Muscle layer of duodenum (tissue), 2 donors: ENCODE measurements around the gene SPP1.
"Not testable (repeated sequence)": the region's sequence is repeated elsewhere in the genome, so short reads cannot be mapped to it uniquely, and the experiment has no call there.

Source experiments
- H3K27ac ChIP-seq: one replicate; pipeline ENCODE4 v1.7.0; 2013; ENCODE audit warnings: mild to moderate bottlenecking, low read length
- H3K27me3 ChIP-seq: one replicate; pipeline ENCODE4 v1.7.0; 2013; ENCODE audit warnings: low read depth, mild to moderate bottlenecking, control low read depth, low read length
- H3K36me3 ChIP-seq, 2 donors: one replicate each; pipeline ENCODE4 v1.7.0; 2013; ENCODE audit warnings: low read length in 2 of 2, control low read depth in 1 of 2, mild to moderate bottlenecking in 1 of 2; ENCODE audit not compliant: insufficient read depth in 2 of 2, control insufficient read depth in 1 of 2
- H3K4me1 ChIP-seq, 2 donors: one replicate each; pipeline ENCODE4 v1.7.0; 2013; ENCODE audit warnings: low read length in 2 of 2, mild to moderate bottlenecking in 2 of 2, control low read depth in 1 of 2, moderate library complexity in 1 of 2; ENCODE audit not compliant: insufficient read depth in 2 of 2, control insufficient read depth in 1 of 2
- H3K4me3 ChIP-seq, 2 donors: one replicate each; pipeline ENCODE4 v1.7.0; 2013; ENCODE audit warnings: low read length in 2 of 2, low read depth in 1 of 2, mild to moderate bottlenecking in 1 of 2
- H3K9me3 ChIP-seq, 2 donors: one replicate each; pipeline ENCODE4 v1.7.0; 2013; ENCODE audit warnings: low read length in 2 of 2, control low read depth in 1 of 2, mild to moderate bottlenecking in 1 of 2; ENCODE audit not compliant: control insufficient read depth in 1 of 2
- donor health status: healthy.

SPP1 gene

DNA sequence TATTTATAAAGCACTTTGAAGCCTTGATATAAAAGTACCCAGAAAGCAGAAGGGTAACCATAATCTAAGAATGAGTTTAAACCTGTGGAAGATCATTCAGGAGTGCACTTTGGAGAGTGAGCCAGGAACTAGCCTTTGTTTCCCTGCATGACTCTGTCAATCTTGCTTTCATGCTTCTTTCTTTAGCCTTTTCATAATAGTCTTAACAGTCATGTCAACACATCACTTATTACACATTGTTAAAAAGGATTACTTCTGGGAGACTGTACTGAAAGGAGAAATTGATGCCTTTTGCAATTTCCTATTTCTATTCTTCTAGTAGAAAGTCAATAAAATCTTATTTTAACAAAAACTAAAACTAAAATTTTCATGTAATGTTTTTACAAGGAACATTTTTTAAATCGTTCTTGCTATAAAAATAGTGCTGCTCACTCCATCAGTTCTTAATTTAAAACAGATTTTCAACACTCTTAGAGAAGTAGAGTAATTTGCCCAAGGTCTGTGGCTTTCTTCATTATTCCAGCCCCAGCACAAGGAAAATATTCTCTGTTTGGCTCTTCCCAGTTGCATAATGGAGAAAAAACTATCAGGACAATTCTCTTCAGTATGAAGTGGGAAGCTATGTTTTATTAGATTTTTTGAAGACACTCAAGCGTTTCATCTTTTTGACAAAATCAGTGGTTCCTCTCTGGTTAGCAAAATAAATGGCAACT lies 35.4 kb upstream of the SPP1 start:
- H3K9me3 ChIP-seq, result no peaks in the 10 kb centered on the region
- H3K4me1 ChIP-seq, result no peaks in the 10 kb centered on the region
- no peaks in the 10 kb centered on the region for H3K27me3 ChIP-seq
- H3K27ac ChIP-seq, result no peak overlapping the region
- H3K4me3 ChIP-seq, result no peak overlapping the region
- H3K36me3 ChIP-seq, result no peaks in the 10 kb centered on the region

DNA sequence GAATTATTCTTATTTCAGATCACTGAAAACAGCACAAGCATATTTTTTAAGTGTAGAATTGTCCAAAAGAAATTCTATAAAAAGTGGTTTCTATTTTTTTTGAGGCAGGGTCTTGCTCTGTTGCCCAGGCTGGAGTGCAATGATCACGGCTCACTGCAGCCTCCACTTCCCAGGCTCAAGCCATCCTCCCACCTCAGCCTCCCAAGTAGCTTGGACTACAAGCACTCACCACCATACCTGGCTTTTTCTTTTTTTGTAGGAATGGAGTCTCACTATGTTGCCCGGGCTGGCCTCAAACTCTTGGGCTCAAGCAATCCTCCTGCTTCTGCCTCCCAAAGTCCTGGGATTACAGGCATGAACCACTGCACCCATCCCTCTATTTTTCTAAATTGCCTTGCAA lies 34.7 kb upstream of the SPP1 start:
- H3K4me3 ChIP-seq, H3K27ac ChIP-seq, H3K36me3 ChIP-seq, H3K9me3 ChIP-seq, H3K27me3 ChIP-seq, H3K4me1 ChIP-seq: not testable (repeated sequence)

DNA sequence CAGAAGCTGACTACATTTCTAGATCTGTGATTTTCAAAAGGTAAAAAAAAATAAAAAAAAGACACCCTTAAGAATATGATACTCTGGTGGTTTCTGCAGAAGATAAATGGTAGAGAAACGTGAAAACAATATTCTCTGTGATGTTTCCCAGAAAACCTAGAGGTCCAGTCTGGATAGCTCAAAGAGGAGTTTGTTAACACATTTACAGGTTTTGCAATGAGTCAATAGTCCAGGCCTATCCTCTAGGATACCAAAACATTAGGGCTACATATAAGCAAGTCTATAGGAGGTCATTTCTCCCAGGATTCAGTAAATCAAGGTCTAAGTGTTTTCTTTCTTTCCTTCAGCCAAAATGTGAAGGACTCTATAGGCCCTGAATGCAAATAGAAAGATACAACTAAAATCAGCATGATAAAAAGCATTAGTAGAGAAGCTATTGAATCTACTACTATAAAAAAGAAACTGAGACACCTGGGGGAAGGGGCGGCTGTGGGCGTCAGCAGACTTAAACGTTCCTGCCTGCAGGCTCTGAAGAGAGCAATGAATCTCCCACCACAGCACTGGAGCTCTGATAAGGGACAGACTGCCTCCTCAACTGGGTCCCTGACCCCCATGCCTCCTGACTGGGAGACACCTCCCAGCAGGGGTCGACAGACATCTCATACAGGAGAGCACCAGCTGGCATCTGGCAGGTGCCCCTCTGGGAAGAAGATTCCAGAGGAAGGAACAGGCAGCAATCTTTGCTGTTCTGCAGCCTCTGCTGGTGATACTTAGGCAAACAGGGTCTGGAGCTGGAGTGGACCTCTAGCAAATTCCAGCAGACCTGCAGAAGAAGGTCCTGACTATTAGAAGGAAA lies 33.7 kb upstream of the SPP1 start:
- Histone ChIP-seq H3K9me3 (no peaks in the 10 kb centered on the region), H3K27ac (no peak overlapping the region), H3K4me3 (no peak overlapping the region), H3K4me1 (no peaks in the 10 kb centered on the region), H3K36me3 (no peaks in the 10 kb centered on the region), H3K27me3 (no peaks in the 10 kb centered on the region)

DNA sequence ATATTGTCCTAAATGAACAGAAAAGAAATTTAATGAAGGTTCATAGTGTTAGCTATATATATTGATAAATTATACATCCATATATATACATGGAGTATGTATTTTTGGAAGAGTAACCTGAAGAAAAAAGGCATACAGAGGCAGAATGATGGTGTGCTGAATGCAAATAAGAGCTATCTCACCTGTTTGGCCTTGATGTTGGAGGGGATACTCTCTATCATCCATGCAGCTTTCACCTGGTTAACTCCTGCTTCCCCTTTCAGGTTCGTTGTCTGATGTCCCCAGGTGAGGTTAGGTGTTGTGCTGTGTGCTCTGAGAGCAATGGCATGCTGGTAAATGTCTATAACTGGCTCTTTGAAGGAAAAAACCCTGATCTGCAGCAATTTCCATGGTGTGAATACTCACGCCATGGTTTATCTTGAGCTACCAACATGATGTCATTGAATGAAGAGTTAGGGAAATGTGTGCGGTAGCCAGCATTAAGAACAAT lies 31.8 kb upstream of the SPP1 start:
- no peak overlapping the region for H3K27ac ChIP-seq
- no peak overlapping the region for H3K4me3 ChIP-seq
- H3K36me3 ChIP-seq, result no peaks in the 10 kb centered on the region
- no peaks in the 10 kb centered on the region for H3K27me3 ChIP-seq
- H3K4me1 ChIP-seq, result no peaks in the 10 kb centered on the region
- H3K9me3 ChIP-seq, result no peaks in the 10 kb centered on the region

DNA sequence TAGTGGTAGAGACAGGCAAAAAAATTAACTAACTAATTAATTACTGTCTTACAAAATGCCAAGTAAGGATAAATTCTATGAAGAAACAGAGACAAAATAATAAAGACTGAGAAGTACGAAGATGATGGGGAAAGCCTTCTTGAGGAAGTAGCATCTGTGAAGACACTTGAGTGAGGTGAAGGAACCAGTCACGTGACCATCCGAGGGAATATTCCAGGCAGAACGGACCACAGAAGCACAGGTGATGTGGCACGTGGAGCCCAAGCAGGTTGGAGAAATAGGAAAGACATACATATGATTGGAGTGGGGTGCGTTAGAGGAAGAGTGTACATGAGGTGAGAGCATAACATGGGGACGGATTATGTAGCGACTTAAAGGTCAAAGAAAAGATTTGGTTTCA lies 30.5 kb upstream of the SPP1 start:
- H3K27ac ChIP-seq, result no peak overlapping the region
- H3K4me1 ChIP-seq, result no peaks in the 10 kb centered on the region
- H3K27me3 ChIP-seq, result no peaks in the 10 kb centered on the region
- H3K9me3 ChIP-seq, result no peaks in the 10 kb centered on the region
- H3K4me3 ChIP-seq, result no peak overlapping the region
- no peaks in the 10 kb centered on the region for H3K36me3 ChIP-seq

DNA sequence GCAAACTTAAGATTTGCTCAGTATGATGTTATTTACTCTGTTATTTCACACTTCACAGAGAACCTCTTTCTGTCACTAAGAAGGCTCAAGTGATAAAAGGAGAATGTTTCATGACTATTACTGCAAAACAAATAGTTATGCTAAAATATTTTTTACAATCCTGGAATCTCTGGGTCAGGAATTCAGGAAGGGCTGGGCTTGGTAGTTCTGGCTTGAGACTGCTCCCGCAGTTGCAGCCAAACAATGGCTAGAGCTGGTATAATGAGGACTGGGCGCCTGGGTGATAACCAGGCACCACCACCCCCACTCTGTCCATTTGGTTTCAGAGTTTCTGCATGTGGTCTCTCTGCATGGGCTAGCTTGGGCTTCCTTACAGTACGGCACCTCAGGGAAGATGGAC lies 28.7 kb upstream of the SPP1 start:
- no peaks in the 10 kb centered on the region for H3K36me3 ChIP-seq
- H3K27ac ChIP-seq, result no peak overlapping the region
- H3K4me3 ChIP-seq, result no peak overlapping the region
- no peaks in the 10 kb centered on the region for H3K9me3 ChIP-seq
- no peaks in the 10 kb centered on the region for H3K4me1 ChIP-seq
- no peaks in the 10 kb centered on the region for H3K27me3 ChIP-seq

DNA sequence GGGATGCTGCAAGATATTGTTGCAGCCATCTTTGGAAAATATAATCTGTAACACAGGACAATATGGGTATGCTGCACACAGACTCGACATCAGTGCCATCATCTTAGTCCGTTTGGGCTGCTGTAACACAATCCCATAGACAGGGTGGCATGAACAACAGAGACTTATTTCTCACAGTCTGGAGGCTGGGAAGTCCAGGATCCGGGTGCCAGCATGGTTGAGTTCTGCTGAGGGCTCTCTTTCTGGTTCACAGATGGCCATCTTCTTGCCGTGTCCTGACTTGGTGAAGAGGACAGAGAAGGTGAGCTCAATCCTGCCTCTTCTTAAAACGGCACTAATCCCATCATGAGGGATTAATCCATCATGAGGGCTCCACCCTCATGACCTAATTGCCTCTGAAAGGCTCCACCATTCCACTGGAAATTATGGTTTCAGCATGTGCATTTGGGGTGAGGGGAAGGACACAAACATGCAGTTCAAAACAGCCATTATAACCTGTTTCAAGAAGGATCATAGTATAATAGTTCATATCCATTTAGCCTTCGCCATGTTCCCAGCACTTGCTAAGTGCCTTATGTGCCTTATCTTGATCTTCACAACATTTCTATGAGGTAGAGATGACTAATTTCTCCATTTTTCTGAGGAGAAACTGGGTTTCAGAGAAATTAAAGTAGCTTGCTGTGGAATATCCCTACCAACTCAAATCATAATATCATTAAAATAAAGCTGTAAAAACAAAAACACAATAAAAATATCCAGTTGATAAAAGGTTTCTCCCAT lies 27.9 kb upstream of the SPP1 start:
- H3K36me3 ChIP-seq, result no peaks in the 10 kb centered on the region
- H3K27ac ChIP-seq, result no peak overlapping the region
- H3K4me3 ChIP-seq, result no peak overlapping the region
- no peaks in the 10 kb centered on the region for H3K9me3 ChIP-seq
- no peaks in the 10 kb centered on the region for H3K4me1 ChIP-seq
- no peaks in the 10 kb centered on the region for H3K27me3 ChIP-seq

DNA sequence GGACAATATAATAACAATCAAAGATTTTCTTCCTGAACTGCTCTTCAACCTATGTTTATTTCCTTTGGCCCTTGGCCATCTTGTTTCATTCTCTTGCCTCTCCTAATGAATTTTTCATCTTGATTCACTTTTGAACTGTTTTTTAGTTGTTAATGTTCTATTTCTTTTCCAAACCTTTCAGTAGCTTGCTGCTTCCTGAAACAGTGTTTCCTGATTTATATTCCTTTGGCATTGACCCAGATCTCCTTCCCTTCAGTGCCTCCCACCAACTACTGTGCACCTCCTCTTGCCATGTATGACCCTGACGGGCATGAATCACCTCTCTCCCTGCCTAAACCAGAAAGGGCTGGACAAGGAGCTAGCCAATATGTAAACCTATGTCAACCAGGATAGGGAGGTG lies 25.6 kb upstream of the SPP1 start:
- H3K9me3 ChIP-seq, result no peaks in the 10 kb centered on the region
- H3K27me3 ChIP-seq, result no peaks in the 10 kb centered on the region
- no peaks in the 10 kb centered on the region for H3K4me1 ChIP-seq
- no peaks in the 10 kb centered on the region for H3K36me3 ChIP-seq
- H3K4me3 ChIP-seq, result no peak overlapping the region
- no peak overlapping the region for H3K27ac ChIP-seq

DNA sequence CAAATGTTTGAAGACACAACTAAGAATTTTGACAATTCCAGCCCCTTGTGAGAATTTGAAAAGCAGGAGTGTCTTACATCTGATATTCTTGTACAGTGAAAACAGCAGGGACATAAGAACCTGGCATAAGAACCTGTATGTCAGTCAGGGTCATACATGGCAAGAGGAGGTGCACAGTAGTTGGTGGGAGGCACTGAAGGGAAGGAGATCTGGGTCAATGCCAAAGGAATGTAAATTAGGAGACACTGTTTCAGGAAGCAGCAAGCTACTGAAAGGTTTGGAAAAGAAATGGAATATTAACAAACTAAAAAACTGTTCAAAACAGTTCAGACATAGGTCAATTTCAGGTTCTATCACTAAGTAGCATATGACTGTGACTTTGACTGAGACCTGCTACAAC lies 25.0 kb upstream of the SPP1 start:
- no peak overlapping the region for H3K27ac ChIP-seq
- H3K27me3 ChIP-seq, result no peaks in the 10 kb centered on the region
- H3K4me3 ChIP-seq, result no peak overlapping the region
- no peaks in the 10 kb centered on the region for H3K4me1 ChIP-seq
- no peaks in the 10 kb centered on the region for H3K36me3 ChIP-seq
- no peaks in the 10 kb centered on the region for H3K9me3 ChIP-seq

DNA sequence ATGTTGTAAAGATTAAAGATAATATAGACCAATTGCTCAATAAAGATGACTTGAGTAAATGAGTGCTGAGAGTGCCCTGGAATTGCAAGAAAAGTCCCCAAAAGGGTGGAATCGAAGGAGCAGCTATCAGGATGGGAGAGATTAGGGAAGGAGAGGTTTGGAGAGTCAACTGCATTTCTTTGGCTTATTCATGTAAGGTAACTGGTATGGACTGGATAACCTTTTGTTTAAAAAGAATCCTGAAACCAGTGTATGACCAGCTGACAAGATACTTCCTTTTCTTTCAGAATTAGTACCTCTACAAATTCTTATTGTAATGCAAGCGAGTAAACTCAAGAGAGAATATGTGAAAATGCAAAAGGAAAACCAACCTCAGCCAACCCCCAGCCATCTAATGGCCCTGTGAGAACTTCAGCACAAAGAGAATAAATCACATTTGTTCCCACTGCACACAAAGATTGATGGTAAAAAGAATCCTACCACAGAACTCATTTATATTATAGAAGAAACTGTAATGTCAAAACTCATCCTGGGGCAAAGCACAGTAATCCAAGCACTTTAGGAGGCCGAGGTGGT lies 24.5 kb upstream of the SPP1 start:
- Histone ChIP-seq H3K27me3 (no peaks in the 10 kb centered on the region), H3K27ac (no peak overlapping the region)

DNA sequence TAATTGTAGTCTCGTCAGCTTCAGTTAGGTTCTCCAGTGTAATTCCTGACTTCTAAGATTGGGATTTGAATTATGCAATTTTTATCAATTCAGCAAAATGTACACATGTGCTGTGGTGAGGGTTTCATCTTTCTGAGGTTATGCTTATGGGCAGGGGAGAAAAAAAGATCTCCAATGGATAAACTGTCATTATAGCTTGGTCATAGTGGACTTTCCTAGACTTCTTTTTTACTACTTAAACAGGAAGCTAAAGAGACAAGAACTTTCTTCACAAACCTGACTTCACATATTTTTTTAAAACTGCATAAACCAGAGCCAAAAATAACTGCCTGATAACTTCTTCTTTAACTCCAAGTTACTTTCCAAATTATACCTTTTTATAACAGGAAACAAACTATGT lies 21.7 kb upstream of the SPP1 start:
- no peaks in the 10 kb centered on the region for H3K27me3 ChIP-seq
- H3K4me3 ChIP-seq, result no peak overlapping the region
- no peaks in the 10 kb centered on the region for H3K9me3 ChIP-seq
- no peaks in the 10 kb centered on the region for H3K36me3 ChIP-seq
- H3K4me1 ChIP-seq, result no peaks in the 10 kb centered on the region
- H3K27ac ChIP-seq, result no peak overlapping the region

More for the DNA sequence above, 24.5 kb upstream of the SPP1 start:
- Histone ChIP-seq H3K9me3 (no peaks in the 10 kb centered on the region), H3K4me3 (no peak overlapping the region), H3K4me1 (no peaks in the 10 kb centered on the region), H3K36me3 (no peaks in the 10 kb centered on the region)
